HepG2 (cell line): ENCODE data around the gene HDDC3. TPM values are rescaled to one million over a fixed set of nuclear protein-coding genes. Genes with fewer than 3 reads are reported as not detected.

Source experiments
- ATAC-seq: fragments of 200-7000 bp; cut with Tn5 transposase; 3 replicates; pipeline ENCODE4 v1.9.1; 2020; ENCODE audit warnings: mild to moderate bottlenecking, moderate library complexity
- BruUV-seq: library from RNA; stranded (reverse); fragments of 400-500 nt; replicated peaks from 2 replicates; lab custom pipeline; 2021; lab: Mats Ljungman, UMichigan
- CTCF ChIA-PET: fragments of 300-600 bp; formaldehyde crosslinking; extraction: SDS; loops from one replicate; lab custom pipeline; 2021; ENCODE audit warnings: low total read pairs, inconsistent platforms, low intra/inter-chr PET ratio; lab: Yijun Ruan, JAX
- POLR2A ChIA-PET: fragments of 350-600 bp; sonication (Branson Sonifier 250); formaldehyde crosslinking; loops from one replicate; lab custom pipeline; 2020; ENCODE audit warnings: antibody characterized with exemption, inconsistent platforms; lab: Yijun Ruan, JAX
- DNase-seq: peaks from one replicate; pipeline ENCODE4 v3.0.0-alpha.2; 2015; ENCODE audit warnings: low spot score
- FAIRE-seq: peaks from 3 replicates; lab custom pipeline; 2011; peaks lifted over from hg19 to GRCh38; lab: Jason Lieb, UNC
- H2AFZ ChIP-seq: one replicate; pipeline ENCODE4 v1.6.1; 2011; ENCODE audit warnings: low read length, inconsistent platforms
- H3K27ac ChIP-seq: fragments of 300-600 bp; 3 replicates; pipeline ENCODE4 v1.8.0; 2011; ENCODE audit warnings: mixed run types, mild to moderate bottlenecking, mixed read lengths, low read length, inconsistent platforms; ENCODE audit not compliant: insufficient read depth; ENCODE audit errors: extremely low read length
- H3K27me3 ChIP-seq, 2 experiments: fragments of 200-600 bp in 1 of 2; 2 replicates in 1 of 2; 3 replicates in 1 of 2; pipeline versions ENCODE4 v1.6.0 to v1.8.0; 2011; ENCODE audit warnings: low read length in 2 of 2, mild to moderate bottlenecking in 2 of 2, moderate library complexity in 2 of 2, inconsistent platforms in 1 of 2; ENCODE audit not compliant: insufficient read depth in 2 of 2, control insufficient read depth in 1 of 2
- H3K36me3 ChIP-seq, 2 experiments: fragments of 200-600 bp in 1 of 2; replicated peaks in 1 of 2; 2 replicates in 1 of 2; 3 replicates in 1 of 2; pipeline versions ENCODE4 v1.5.1 to v1.8.0; 2011; ENCODE audit warnings: low read length in 2 of 2, inconsistent platforms in 1 of 2; ENCODE audit not compliant: insufficient read depth in 2 of 2, control insufficient read depth in 1 of 2
- H3K4me1 ChIP-seq: 2 replicates; pipeline ENCODE4 v1.5.1; 2012; ENCODE audit warnings: low read length, inconsistent platforms; ENCODE audit not compliant: insufficient read depth
- H3K4me2 ChIP-seq: 2 replicates; pipeline ENCODE4 v1.6.0; 2011; ENCODE audit warnings: low read depth, low read length, inconsistent platforms
- H3K4me3 ChIP-seq, 3 experiments: fragments of 200-600 bp in 1 of 3; sonication (generic), shearing (Covaris generic) in 1 of 3; replicated peaks in 1 of 3; 2 replicates each; pipeline ENCODE4 v1.5.1; 2011 to 2016; ENCODE audit warnings: low read length in 3 of 3, inconsistent platforms in 2 of 3, low read depth in 2 of 3, mild to moderate bottlenecking in 2 of 3, control low read depth in 1 of 3, mixed read lengths in 1 of 3; ENCODE audit not compliant: insufficient read depth in 1 of 3
- H3K79me2 ChIP-seq: one replicate; pipeline ENCODE4 v1.6.1; 2011; ENCODE audit warnings: low read length, inconsistent platforms; ENCODE audit not compliant: insufficient read depth
- H3K9ac ChIP-seq: 2 replicates; pipeline ENCODE4 v1.6.0; 2011; ENCODE audit warnings: mild to moderate bottlenecking, low read depth, low read length, inconsistent platforms; ENCODE audit not compliant: insufficient read depth
- H3K9me3 ChIP-seq: 2 replicates; pipeline ENCODE4 v1.5.1; 2012; ENCODE audit warnings: mild to moderate bottlenecking, low read length
- H4K20me1 ChIP-seq: 2 replicates; pipeline ENCODE4 v1.6.0; 2011; ENCODE audit warnings: inconsistent platforms, mild to moderate bottlenecking, low read length, moderate library complexity; ENCODE audit not compliant: insufficient read depth
- CHCHD3 ChIP-seq: sonication (generic); formaldehyde crosslinking; IDR thresholded peaks from 2 replicates; pipeline ENCODE4 v1.8.0; 2022; ENCODE audit warnings: mild to moderate bottlenecking, missing genetic modification reagents, moderate library complexity
- CREB1 ChIP-seq, 2 experiments: fragments of 450-650 bp in 1 of 2; IDR thresholded peaks; 2 replicates each; pipeline ENCODE4 v1.6.1; 2016 to 2017; ENCODE audit warnings: control low read depth in 1 of 2, mild to moderate bottlenecking in 1 of 2, missing compliant biosample characterization in 1 of 2, missing genetic modification characterization in 1 of 2
- MBD4 ChIP-seq: IDR thresholded peaks from 2 replicates; pipeline ENCODE4 v1.6.1; 2012; ENCODE audit warnings: low read length, inconsistent platforms, borderline replicate concordance
- MIER3 ChIP-seq: IDR thresholded peaks from 2 replicates; pipeline ENCODE4 v1.6.1; 2016; ENCODE audit warnings: missing compliant biosample characterization, borderline replicate concordance
- MYNN ChIP-seq: sonication (generic); formaldehyde crosslinking; IDR thresholded peaks from 2 replicates; pipeline ENCODE4 v1.4.0; 2020; ENCODE audit warnings: mild to moderate bottlenecking, low read depth, missing genetic modification reagents
- NCOA1 ChIP-seq: sonication (generic); formaldehyde crosslinking; IDR thresholded peaks from 2 replicates; pipeline ENCODE4 v1.9.0; 2021; ENCODE audit warnings: missing genetic modification reagents
- RBM22 ChIP-seq: fragments of 200-400 bp; formaldehyde crosslinking; optimal IDR thresholded peaks from 2 replicates; pipeline ENCODE3; 2017; ENCODE audit warnings: mild to moderate bottlenecking, low read length, moderate library complexity
- SIN3A ChIP-seq: IDR thresholded peaks from 2 replicates; pipeline ENCODE4 v1.6.1; 2011; ENCODE audit warnings: low read depth, mild to moderate bottlenecking, control low read depth, low read length, borderline replicate concordance
- ZSCAN9 ChIP-seq: IDR thresholded peaks from 2 replicates; pipeline ENCODE4 v1.6.1; 2016; ENCODE audit warnings: borderline replicate concordance
- WGBS: methylation state at CpG from one replicate; pipeline ENCODE4 v1.1.6; 2017; ENCODE audit warnings: low lambda C conversion rate; 5-methylcytosine and 5-hydroxymethylcytosine counted together
- in situ Hi-C: cut with HindIII; loops from 2 replicates; pipeline ENCODE4 v1.10.0; 2017; ENCODE audit warnings: low pct_unique_long_range_greater_than_20kb; ENCODE audit not compliant: extremely low pct_ligation_motif_present
- intact Hi-C: fragments of 100-400 bp; cut with micrococcal nuclease; formaldehyde crosslinking; loops from one replicate; pipeline ENCODE4 v1.10.0; 2022; ENCODE audit not compliant: unreplicated experiment
- polyA plus RNA-seq, 8 experiments: library from polyadenylated mRNA; depleted of rRNA in 3 of 8; stranded (reverse) in 7 of 8; unstranded in 1 of 8; fragments of >200 nt; fragmentation: Illumina TruSeq in 4 of 8; extraction: Trizol in 4 of 8; gene quantifications; 2 replicates each; pipeline versions ENCODE4 v1.2.1 to v1.2.3, GENCODE V29; 2011 to 2016; ENCODE audit warnings: low read depth in 4 of 8, missing spikeins in 1 of 8, mixed read lengths in 1 of 8; ENCODE audit not compliant: insufficient read depth in 1 of 8
- total RNA-seq, 5 experiments: library from RNA; depleted of rRNA; stranded (reverse); fragments of >200 nt; fragmentation: Illumina TruSeq; extraction: Trizol; gene quantifications; 2 replicates each; pipeline ENCODE4 v1.2.3, GENCODE V29; 2016; ENCODE audit warnings: low read depth in 1 of 5
- TF ChIP-seq, protein P1 (sequence below): sonication (generic); formaldehyde crosslinking; IDR thresholded peaks from 2 replicates; pipeline ENCODE4 v1.4.0; 2020; ENCODE audit warnings: missing genetic modification reagents
- TF ChIP-seq, protein P2 (sequence below): IDR thresholded peaks from 2 replicates; pipeline ENCODE4 v1.6.1; 2016; ENCODE audit warnings: missing biosample characterization, missing genetic modification reagents, low read depth
- TF ChIP-seq, protein P3 (sequence below): sonication (generic); formaldehyde crosslinking; IDR thresholded peaks from 2 replicates; pipeline ENCODE4 v1.4.0; 2020; ENCODE audit warnings: mild to moderate bottlenecking, missing genetic modification reagents

Gene HDDC3
- total and polyA plus RNA-seq, 2 of the 13 experiments (the other 11 are each of a cell fraction or from before 2014, with no cell fraction given): 18.7 to 28.3 TPM

DNA sequence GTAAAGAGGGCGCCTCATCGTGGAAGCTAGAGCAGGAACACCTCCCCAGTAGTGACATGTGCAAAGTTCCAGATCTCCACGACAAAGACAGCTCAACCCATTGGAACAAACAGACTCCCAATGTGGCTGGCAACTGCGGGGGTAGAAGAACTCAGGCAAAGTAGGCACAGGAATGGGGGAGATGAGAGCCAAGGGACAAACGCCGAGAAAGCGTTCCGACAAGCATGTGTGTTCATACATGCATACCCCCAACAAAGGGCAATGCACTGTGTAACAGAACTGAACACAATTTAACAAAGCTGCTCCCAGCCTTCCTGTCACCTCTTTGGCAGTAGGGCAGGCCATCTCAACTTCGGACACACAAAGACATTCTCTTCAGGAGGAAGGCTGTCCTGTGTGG, 33.9 kb upstream of the HDDC3 start (continued):
- TF ChIP-seq, protein P1, sequence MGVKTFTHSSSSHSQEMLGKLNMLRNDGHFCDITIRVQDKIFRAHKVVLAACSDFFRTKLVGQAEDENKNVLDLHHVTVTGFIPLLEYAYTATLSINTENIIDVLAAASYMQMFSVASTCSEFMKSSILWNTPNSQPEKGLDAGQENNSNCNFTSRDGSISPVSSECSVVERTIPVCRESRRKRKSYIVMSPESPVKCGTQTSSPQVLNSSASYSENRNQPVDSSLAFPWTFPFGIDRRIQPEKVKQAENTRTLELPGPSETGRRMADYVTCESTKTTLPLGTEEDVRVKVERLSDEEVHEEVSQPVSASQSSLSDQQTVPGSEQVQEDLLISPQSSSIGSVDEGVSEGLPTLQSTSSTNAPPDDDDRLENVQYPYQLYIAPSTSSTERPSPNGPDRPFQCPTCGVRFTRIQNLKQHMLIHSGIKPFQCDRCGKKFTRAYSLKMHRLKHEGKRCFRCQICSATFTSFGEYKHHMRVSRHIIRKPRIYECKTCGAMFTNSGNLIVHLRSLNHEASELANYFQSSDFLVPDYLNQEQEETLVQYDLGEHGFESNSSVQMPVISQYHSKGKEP (CRISPR knock-in tag): no peak

DNA sequence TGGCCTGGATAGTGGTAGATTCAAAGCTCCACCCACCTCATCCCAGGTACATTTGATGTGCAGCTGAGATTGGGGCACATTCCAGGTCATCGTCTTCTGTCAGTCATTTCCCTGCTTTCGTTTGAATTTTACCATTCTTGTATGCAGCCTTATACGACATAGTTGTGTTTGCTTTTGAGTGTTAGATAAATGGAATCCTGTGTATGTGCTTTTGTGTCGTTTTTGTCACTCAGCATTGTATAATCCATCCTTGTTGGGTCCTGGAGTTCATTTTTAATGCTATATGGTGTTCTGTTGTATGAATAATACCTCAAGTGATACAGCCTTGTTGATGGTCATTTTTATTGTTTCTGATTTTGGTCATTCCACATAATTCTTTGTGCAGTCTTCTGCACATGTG, 29.7 kb upstream of the HDDC3 start:
- ATAC-seq: no peak

DNA sequence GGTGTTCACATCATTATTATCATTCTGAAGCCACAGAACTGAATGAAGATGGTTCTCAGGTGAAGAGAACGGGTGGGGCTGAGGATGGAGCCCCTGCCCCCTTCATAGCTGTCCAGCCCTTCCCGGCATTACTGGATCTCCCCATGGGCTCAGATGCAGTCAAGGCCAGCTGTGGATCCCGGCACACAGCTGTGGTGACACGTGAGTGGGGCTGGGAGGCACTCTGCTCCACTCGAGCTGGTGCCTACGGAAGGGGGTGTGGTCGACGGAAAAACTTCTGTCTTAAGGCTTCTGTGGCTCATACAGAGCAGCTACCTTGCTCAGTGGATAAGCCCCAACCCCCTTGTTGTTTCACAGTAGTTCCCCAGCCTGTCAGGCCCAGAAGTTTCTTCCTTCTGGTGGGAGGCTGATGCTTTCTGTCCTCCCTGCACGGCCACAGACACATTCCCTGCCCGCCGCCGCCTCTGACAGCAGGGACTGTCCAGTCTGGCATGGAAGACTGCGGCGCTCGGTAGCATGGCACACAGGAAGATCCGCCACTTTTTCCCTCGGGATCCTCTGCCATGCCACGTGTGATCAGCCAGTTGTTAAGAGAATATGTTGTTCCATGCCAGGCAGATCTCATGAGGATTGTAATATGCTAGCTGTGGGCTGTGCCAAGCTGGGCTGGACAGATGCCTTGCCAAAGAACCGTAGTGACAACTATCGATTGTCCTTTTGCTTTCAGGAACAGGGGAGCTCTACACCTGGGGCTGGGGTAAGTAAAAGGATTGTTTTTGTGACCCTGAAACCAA, 28.1 kb upstream of the HDDC3 start:
- Histone ChIP-seq H3K4me1 (peaks cover 9% of the 10 kb centered on the region), H3K36me3 (peaks cover 14 to 44% of the 10 kb centered on the region in 2 experiments; a peak in 4 of 5 replicates), H3K9me3 (no peaks in the 10 kb centered on the region), H3K4me3 (no peak overlapping the region), H3K4me2 (no peak overlapping the region), H3K27ac (no peak overlapping the region), H3K9ac (no peak overlapping the region), H4K20me1 (no peaks in the 10 kb centered on the region), H2AFZ (no peak overlapping the region), H3K79me2 (peaks cover 6% of the 10 kb centered on the region), H3K27me3 (no peaks in the 10 kb centered on the region)
- no TSS peak for BruUV-seq
- no peak for DNase-seq
- no peak for ATAC-seq
- intact Hi-C loops (no loop called here), in situ Hi-C loops (no loop called here)
- 94% methylated on average over 18 of the region's 20 CpGs for WGBS
- POLR2A ChIA-PET: no interaction called here
- CTCF ChIA-PET: no interaction called here
- no peak for FAIRE-seq
- no peak for TF ChIP-seq CREB1 (IDR thresholded peaks at IDR 0.05)
- TF ChIP-seq CREB1 (CRISPR knock-in tag; IDR thresholded peaks at IDR 0.05): no peak
- TF ChIP-seq MBD4: no peak
- TF ChIP-seq SIN3A: no peak
- TF ChIP-seq, protein P2, sequence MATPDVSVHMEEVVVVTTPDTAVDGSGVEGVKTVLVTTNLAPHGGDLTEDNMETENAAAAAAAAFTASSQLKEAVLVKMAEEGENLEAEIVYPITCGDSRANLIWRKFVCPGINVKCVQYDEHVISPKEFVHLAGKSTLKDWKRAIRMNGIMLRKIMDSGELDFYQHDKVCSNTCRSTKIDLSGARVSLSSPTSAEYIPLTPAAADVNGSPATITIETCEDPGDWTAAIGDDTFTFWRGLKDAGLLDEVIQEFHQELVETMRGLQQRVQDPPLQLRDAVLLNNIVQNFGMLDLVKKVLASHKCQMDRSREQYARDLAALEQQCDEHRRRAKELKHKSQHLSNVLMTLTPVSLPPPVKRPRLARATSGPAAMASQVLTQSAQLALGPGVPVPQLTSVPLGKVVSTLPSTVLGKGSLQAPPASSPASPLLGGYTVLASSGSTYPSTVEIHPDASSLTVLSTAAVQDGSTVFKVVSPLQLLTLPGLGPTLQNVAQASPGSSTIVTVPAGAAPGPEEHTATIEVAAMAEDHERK (CRISPR knock-in tag): no peak
- TF ChIP-seq, protein P3, sequence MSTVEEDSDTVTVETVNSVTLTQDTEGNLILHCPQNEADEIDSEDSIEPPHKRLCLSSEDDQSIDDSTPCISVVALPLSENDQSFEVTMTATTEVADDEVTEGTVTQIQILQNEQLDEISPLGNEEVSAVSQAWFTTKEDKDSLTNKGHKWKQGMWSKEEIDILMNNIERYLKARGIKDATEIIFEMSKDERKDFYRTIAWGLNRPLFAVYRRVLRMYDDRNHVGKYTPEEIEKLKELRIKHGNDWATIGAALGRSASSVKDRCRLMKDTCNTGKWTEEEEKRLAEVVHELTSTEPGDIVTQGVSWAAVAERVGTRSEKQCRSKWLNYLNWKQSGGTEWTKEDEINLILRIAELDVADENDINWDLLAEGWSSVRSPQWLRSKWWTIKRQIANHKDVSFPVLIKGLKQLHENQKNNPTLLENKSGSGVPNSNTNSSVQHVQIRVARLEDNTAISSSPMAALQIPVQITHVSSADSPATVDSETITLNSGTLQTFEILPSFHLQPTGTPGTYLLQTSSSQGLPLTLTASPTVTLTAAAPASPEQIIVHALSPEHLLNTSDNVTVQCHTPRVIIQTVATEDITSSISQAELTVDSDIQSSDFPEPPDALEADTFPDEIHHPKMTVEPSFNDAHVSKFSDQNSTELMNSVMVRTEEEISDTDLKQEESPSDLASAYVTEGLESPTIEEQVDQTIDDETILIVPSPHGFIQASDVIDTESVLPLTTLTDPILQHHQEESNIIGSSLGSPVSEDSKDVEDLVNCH (CRISPR knock-in tag): no peak
- TF ChIP-seq MYNN (CRISPR knock-in tag): no peak
- no peak for TF ChIP-seq ZSCAN9 (CRISPR knock-in tag)

More for the DNA sequence above, 29.7 kb upstream of the HDDC3 start:
- Histone ChIP-seq H3K27me3 (no peaks in the 10 kb centered on the region), H3K4me1 (no peaks in the 10 kb centered on the region), H3K27ac (no peak overlapping the region), H3K4me2 (no peak overlapping the region), H3K79me2 (no peaks in the 10 kb centered on the region), H2AFZ (no peak overlapping the region), H3K4me3 (no peak overlapping the region), H3K9me3 (no peaks in the 10 kb centered on the region), H3K9ac (no peak overlapping the region), H3K36me3 (peaks cover 19 to 54% of the 10 kb centered on the region in 2 experiments), H4K20me1 (no peaks in the 10 kb centered on the region)
- BruUV-seq: no TSS peak
- intact Hi-C loops: no loop called here
- ChIA-PET CTCF (no interaction called here), POLR2A (no interaction called here)
- no peak for DNase-seq
- no peak for FAIRE-seq
- 88% methylated on average over 4 of the region's 4 CpGs for WGBS
- in situ Hi-C loops: no loop called here
- no peak for TF ChIP-seq NCOA1
- no peak for TF ChIP-seq MIER3 (CRISPR knock-in tag)
- peak; percentile 79 for TF ChIP-seq RBM22
- no peak for TF ChIP-seq CHCHD3 (CRISPR knock-in tag)
